Activated naive CD8-positive, alpha-beta T cell treated with anti-CD3 and anti-CD28 coated beads, Interleukin-2, amount 10 ng/mL, durations not matched to agents 7 days and 5 days (primary cell): ENCODE results near the gene GAB4. TPM values are rescaled to one million over a fixed set of nuclear protein-coding genes. Genes with fewer than 3 reads are reported as not detected.
"Not testable (repeated sequence)": the region's sequence is repeated elsewhere in the genome, so short reads cannot be mapped to it uniquely, and the experiment has no call there.

Experiments used
- ATAC-seq: fragments of 150-1000 bp; cut with Tn5 transposase; one replicate; pipeline ENCODE4 v1.10.0; 2021; ENCODE audit warnings: low read depth, moderate library complexity
- POLR2A ChIA-PET: fragments of 350-600 bp; sonication (Branson Sonifier 250); formaldehyde crosslinking; loops from one replicate; lab custom pipeline; 2021; ENCODE audit warnings: antibody characterized with exemption; lab: Charles Lee
- DNase-seq: peaks from one replicate; pipeline ENCODE4 v3.0.0; 2021
- H3K27ac Mint-ChIP-seq: one replicate; pipeline ENCODE4 v1.8.0; 2022; ENCODE audit warnings: mild to moderate bottlenecking, mixed read lengths
- H3K27me3 Mint-ChIP-seq: one replicate; pipeline ENCODE4 v1.8.0; 2022; ENCODE audit warnings: mild to moderate bottlenecking, moderate library complexity, mixed read lengths
- H3K36me3 Mint-ChIP-seq: one replicate; pipeline ENCODE4 v1.8.0; 2021; ENCODE audit warnings: mild to moderate bottlenecking, mixed read lengths
- H3K4me1 Mint-ChIP-seq: one replicate; pipeline ENCODE4 v1.8.0; 2021; ENCODE audit warnings: mixed read lengths
- H3K4me3 Mint-ChIP-seq: one replicate; pipeline ENCODE4 v1.8.0; 2022; ENCODE audit warnings: mild to moderate bottlenecking, moderate library complexity, mixed read lengths
- H3K9me3 Mint-ChIP-seq: one replicate; pipeline ENCODE4 v1.8.0; 2021; ENCODE audit warnings: mixed read lengths
- total RNA-seq, 2 experiments: library from RNA; stranded (reverse); gene quantifications; one replicate each; pipeline ENCODE4 v1.2.3, GENCODE V29; 2021

Gene GAB4
- total RNA-seq, 2 experiments from 2014 or later: not detected

- H3K27ac Mint-ChIP-seq, ATAC-seq, POLR2A ChIA-PET, H3K4me1 Mint-ChIP-seq, H3K4me3 Mint-ChIP-seq, DNase-seq, H3K9me3 Mint-ChIP-seq, H3K36me3 Mint-ChIP-seq: not testable (repeated sequence)
- H3K27me3 Mint-ChIP-seq: peaks cover 26% of the 10 kb centered on the region
These were observed 7.5 kb upstream of the GAB4 start for GRCh38 chr22:17015552-17015951.

DNA sequence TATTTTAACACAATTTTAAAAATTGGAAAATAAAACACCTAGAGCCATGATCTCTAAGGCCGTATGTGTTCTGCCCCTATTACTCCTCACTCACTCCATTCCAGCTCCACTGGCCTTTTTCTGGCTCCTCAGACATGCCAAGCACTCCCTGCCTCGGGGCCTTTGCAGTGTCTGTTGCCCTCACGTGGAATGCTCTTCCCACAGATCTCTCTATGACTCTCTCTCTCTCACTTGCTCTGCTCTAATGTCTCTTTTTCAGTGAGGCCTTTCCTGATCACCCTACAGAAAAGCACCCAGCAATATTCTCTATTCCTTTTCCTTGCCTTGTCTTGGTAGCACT, 6.0 kb upstream of the GAB4 start:
- H3K27ac Mint-ChIP-seq, DNase-seq, H3K4me3 Mint-ChIP-seq, POLR2A ChIA-PET, H3K9me3 Mint-ChIP-seq, ATAC-seq, H3K4me1 Mint-ChIP-seq, H3K36me3 Mint-ChIP-seq: not testable (repeated sequence)
- H3K27me3 Mint-ChIP-seq: peaks cover 19% of the 10 kb centered on the region

DNA sequence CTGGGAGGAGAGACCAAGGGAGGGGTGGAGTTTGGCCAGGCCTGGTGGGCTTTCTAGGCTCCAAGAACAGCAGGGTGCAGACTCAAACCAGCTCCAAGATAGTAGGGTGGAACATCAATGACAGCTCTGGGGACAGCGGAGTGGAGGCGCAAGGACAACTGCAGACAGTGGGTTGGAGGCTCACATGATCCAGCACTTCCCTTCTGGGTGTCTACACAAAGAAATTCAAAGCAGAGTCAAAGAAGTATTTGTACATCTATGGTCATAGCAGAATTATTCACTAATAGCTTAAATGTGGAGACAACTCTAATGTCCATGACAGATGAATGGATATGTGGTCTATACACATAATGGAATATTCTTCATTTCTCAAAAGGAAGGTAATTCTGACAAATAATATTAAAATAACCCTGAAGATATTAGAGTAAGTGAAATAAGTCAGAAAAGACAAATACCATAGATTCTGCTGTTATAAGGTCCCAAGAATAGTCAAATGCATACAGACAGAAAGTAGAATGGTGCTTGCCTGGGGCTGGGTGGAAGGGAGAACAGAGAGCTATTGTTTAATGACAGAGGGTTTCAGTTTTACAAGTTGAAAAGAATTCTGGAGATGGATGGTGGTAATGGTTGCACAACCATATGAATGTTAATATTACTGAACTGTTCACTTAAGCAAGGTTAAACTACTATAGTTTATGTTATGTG, 5.5 kb upstream of the GAB4 start:
- Mint-ChIP-seq H3K4me3 (no peak overlapping the region), H3K9me3 (no peaks in the 10 kb centered on the region), H3K36me3 (no peaks in the 10 kb centered on the region), H3K27me3 (peaks cover 19% of the 10 kb centered on the region), H3K27ac (no peak overlapping the region), H3K4me1 (no peaks in the 10 kb centered on the region)
- POLR2A ChIA-PET: no interaction called here
- DNase-seq (no peak), ATAC-seq (no peak)

GRCh38 chr22:17012267-17012666, 4.2 kb upstream of the GAB4 start:
- H3K9me3 Mint-ChIP-seq: no peaks in the 10 kb centered on the region
- H3K4me1 Mint-ChIP-seq: no peaks in the 10 kb centered on the region
- H3K4me3 Mint-ChIP-seq: no peak overlapping the region
- no peak overlapping the region for H3K27ac Mint-ChIP-seq
- H3K27me3 Mint-ChIP-seq: peaks cover 16% of the 10 kb centered on the region
- ATAC-seq (no peak), DNase-seq (no peak)
- POLR2A ChIA-PET: no interaction called here
- no peaks in the 10 kb centered on the region for H3K36me3 Mint-ChIP-seq

- Mint-ChIP-seq H3K27ac (no peak overlapping the region), H3K27me3 (peaks cover 21% of the 10 kb centered on the region), H3K4me3 (no peak overlapping the region), H3K9me3 (peaks cover 11% of the 10 kb centered on the region), H3K4me1 (no peaks in the 10 kb centered on the region), H3K36me3 (no peaks in the 10 kb centered on the region)
- POLR2A ChIA-PET: no interaction called here
- ATAC-seq: no peak
- DNase-seq: no peak
These were observed 1.7 kb upstream of the GAB4 start for GRCh38 chr22:17009640-17010291.

- POLR2A ChIA-PET: no interaction called here
- Mint-ChIP-seq H3K27ac (no peak overlapping the region), H3K36me3 (no peaks in the 10 kb centered on the region), H3K4me1 (no peaks in the 10 kb centered on the region), H3K27me3 (peaks cover 28% of the 10 kb centered on the region), H3K9me3 (peaks cover 12% of the 10 kb centered on the region), H3K4me3 (no peak overlapping the region)
- ATAC-seq: no peak
- DNase-seq: no peak
These were observed 765 bp downstream of the GAB4 start for GRCh38 chr22:17007257-17007656.

- H3K27me3 Mint-ChIP-seq: peaks cover 5% of the 10 kb centered on the region
- DNase-seq (no peak), ATAC-seq (no peak)
- peaks cover 3% of the 10 kb centered on the region for H3K4me1 Mint-ChIP-seq
- no peaks in the 10 kb centered on the region for H3K36me3 Mint-ChIP-seq
- POLR2A ChIA-PET: no interaction called here
- H3K4me3 Mint-ChIP-seq: no peak overlapping the region
- H3K27ac Mint-ChIP-seq: no peak overlapping the region
- no peaks in the 10 kb centered on the region for H3K9me3 Mint-ChIP-seq
These were observed 18.1 kb downstream of the GAB4 start for GRCh38 chr22:16989915-16990314.

DNA sequence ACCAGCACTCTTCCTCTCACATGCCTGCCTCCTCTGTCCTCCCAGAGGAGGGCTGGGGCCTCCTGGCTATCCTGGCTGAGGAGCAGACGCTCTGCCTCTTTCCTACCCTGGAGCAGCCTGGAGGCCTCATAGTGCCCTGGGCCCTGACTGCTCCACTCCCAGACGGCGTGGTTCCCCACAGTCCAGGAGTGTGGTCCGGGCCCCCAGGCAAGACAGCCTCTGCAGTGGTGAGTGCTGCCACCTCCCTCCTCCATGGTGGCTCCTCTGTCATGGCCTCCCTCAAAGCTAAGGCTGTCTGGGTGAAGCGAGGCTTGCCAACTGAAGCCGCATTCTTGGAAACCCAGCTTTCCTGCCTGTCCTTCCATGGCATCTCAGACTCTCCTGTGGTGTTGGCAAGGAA, 19.8 kb downstream of the GAB4 start:
- no peak for DNase-seq

DNA sequence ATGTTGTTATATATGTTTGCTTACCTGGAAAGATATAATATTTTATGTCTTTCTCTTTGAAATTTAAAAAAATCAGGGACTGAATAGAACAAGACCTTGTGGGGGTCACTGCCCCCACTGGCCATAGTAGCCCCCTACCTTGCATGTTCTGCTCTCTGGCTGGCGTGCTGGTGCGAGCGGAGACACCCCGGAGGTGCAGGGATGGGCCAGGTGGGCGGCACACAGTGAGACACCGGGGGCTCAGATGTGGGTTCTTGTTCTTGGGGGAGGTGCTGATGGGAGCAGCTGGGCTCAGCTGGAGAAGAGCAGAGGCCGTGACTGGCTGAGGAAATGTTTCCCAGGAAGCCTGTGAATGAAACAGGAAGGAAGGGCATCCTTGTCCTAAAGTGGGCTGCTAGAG, 20.2 kb downstream of the GAB4 start:
- no peak for DNase-seq
- H3K36me3 Mint-ChIP-seq: no peaks in the 10 kb centered on the region
- no peak for ATAC-seq
- peaks cover 9% of the 10 kb centered on the region for H3K9me3 Mint-ChIP-seq
- no peak overlapping the region for H3K27ac Mint-ChIP-seq
- H3K4me3 Mint-ChIP-seq: no peak overlapping the region
- peaks cover 3% of the 10 kb centered on the region for H3K4me1 Mint-ChIP-seq
- POLR2A ChIA-PET: no interaction called here
- peaks cover 9% of the 10 kb centered on the region for H3K27me3 Mint-ChIP-seq

More for the DNA sequence above, 19.8 kb downstream of the GAB4 start:
- Mint-ChIP-seq H3K27me3 (peaks cover 7% of the 10 kb centered on the region), H3K4me3 (no peak overlapping the region), H3K4me1 (peaks cover 3% of the 10 kb centered on the region), H3K36me3 (no peaks in the 10 kb centered on the region), H3K27ac (no peak overlapping the region), H3K9me3 (peaks cover 6% of the 10 kb centered on the region)
- POLR2A ChIA-PET: no interaction called here
- ATAC-seq: no peak

- peaks cover 17% of the 10 kb centered on the region for H3K27me3 Mint-ChIP-seq
These were observed 32.7 kb downstream of the GAB4 start for GRCh38 chr22:16975155-16975885.

GRCh38 chr22:16974298-16975084, 33.5 kb downstream of the GAB4 start:
- no peak for ATAC-seq
- Mint-ChIP-seq H3K4me1 (peaks cover 11% of the 10 kb centered on the region), H3K27ac (no peak overlapping the region)

More at GRCh38 chr22:16975155-16975885, 32.7 kb downstream of the GAB4 start:
- DNase-seq (no peak), ATAC-seq (no peak)
- H3K9me3 Mint-ChIP-seq: peaks cover 2% of the 10 kb centered on the region
- H3K4me1 Mint-ChIP-seq: peaks cover 8% of the 10 kb centered on the region
- H3K36me3 Mint-ChIP-seq: no peaks in the 10 kb centered on the region
- no peak overlapping the region for H3K4me3 Mint-ChIP-seq
- H3K27ac Mint-ChIP-seq: no peak overlapping the region
- POLR2A ChIA-PET: no interaction called here

DNA sequence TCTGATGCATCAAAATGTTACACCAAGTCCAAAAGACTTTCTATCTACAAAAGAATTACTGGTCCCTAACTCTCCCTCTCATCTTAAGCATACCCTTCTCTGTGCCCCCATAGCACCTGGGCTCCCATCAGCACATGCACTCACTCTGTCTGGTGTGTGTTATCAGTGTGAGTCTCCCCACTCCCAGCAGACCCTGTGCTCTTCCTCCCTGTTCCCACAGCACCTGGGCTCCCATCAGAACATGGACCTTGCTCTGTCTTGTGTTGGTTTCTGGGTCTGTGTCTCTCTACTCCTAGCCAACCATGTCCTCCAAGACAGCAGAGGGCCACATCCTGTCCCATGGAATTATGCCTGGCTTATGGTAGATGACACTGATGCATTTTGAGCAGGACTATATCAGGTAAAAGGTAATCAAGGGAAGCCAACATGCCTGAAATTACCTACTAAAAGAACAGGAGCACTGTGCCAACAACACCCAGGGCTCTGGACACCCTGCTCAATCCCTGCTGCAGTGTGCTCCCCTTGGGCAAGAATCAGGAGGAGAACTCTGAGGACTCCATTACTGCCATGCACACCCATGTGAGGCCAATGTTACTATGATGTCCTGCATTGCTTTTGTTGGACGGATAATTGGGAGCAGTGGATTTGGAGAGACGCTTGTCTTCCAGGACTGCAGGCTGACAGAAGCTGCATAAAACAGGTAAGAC, 34.3 kb downstream of the GAB4 start:
- POLR2A ChIA-PET: no interaction called here
- no peak overlapping the region for H3K27ac Mint-ChIP-seq
- H3K36me3 Mint-ChIP-seq: no peaks in the 10 kb centered on the region
- no peaks in the 10 kb centered on the region for H3K9me3 Mint-ChIP-seq
- DNase-seq (no peak), ATAC-seq (no peak)
- H3K27me3 Mint-ChIP-seq: peaks cover 17% of the 10 kb centered on the region
- no peak overlapping the region for H3K4me3 Mint-ChIP-seq
- peaks cover 11% of the 10 kb centered on the region for H3K4me1 Mint-ChIP-seq

More at GRCh38 chr22:16974298-16975084, 33.5 kb downstream of the GAB4 start:
- POLR2A ChIA-PET: no interaction called here
- H3K36me3 Mint-ChIP-seq: no peaks in the 10 kb centered on the region
- DNase-seq: no peak
- no peak overlapping the region for H3K4me3 Mint-ChIP-seq
- H3K27me3 Mint-ChIP-seq: peaks cover 17% of the 10 kb centered on the region
- H3K9me3 Mint-ChIP-seq: no peaks in the 10 kb centered on the region

GRCh38 chr22:16972311-16972710, 35.7 kb downstream of the GAB4 start:
- DNase-seq (no peak), ATAC-seq (no peak)
- Mint-ChIP-seq H3K27ac (no peak overlapping the region), H3K9me3 (no peaks in the 10 kb centered on the region), H3K27me3 (peaks cover 11% of the 10 kb centered on the region), H3K4me3 (no peak overlapping the region), H3K36me3 (no peaks in the 10 kb centered on the region), H3K4me1 (peaks cover 11% of the 10 kb centered on the region)
- POLR2A ChIA-PET: no interaction called here
